ENCODE data around the gene LNX1. TPM values are rescaled to one million over a fixed set of nuclear protein-coding genes. Genes with fewer than 3 reads are reported as not detected.

Gene LNX1
- polyA plus RNA-seq, 1 of the 3 experiments (the other 2 are of a cell fraction): 0.16 TPM

DNA sequence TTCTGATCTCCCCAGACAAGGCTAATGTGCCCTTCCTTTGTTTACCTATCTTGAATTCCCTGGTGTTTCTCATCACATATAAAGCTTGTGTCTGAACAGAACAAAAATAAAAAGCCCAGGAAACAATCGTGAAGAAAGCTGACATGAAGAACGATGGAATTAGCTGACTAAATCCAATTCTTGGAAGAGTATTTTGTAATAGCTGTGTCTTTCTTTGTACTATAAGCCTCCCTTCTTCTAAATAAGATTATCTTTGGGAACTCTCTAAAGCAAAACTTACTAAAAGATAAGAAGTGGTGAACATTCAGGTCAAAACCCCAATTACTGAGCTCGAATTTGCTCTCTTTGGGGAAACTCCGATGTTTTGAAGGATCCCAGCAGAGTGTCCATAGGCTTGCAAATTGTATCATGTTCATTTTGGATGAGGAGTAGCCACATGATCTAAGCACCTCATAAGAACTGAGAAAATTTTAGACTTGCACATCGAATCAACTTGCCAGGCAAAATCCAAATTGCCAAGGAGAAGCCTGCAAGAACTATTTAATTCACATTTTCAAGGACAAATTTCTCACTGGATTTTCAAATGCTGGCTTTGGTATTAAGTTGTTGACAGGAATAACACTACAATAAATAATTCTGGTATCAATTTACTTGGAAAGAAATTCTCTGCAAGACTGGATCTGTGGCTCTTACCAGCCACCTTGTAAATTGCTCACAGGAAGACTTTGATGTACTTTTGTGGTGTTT lies 106.2 kb downstream of the LNX1 start:
- no peak for DNase-seq
- Histone ChIP-seq H3K27me3 (ENCODE audit: insufficient read depth) (no peaks in the 10 kb centered on the region), H3K4me2 (no peak overlapping the region), H3K9ac (no peak overlapping the region), H3K27ac (ENCODE audit: low read depth in 2 of 2, low read length in 1 of 2) (no peak overlapping the region), H3K4me1 (ENCODE audit: control insufficient read depth in 1 of 2, insufficient read depth in 2 of 2, low read depth in 1 of 2, low read length in 1 of 2) (peaks cover 0 to 2% of the 10 kb centered on the region in 2 experiments; a peak in 1 of 4 replicates), H3K9me2 (no peaks in the 10 kb centered on the region), H4K20me1 (ENCODE audit: insufficient read depth) (no peaks in the 10 kb centered on the region), H3K9me3 (no peaks in the 10 kb centered on the region), H3K36me3 (replicated peaks in 1 of 2; ENCODE audit: control insufficient read depth in 1 of 2, insufficient read depth in 2 of 2, low read length in 1 of 2) (no peaks in the 10 kb centered on the region), H3K79me2 (ENCODE audit: insufficient read depth) (no peaks in the 10 kb centered on the region), H2AFZ (ENCODE audit: low read depth) (no peak overlapping the region), H3F3A (replicated peaks; ENCODE audit: insufficient read depth) (peaks cover 3% of the 10 kb centered on the region), H3K4me3 (ENCODE audit: low read depth in 2 of 2, low read length in 1 of 2) (no peak overlapping the region)
- TF ChIP-seq YY1 (IDR thresholded peaks at IDR 0.05; ENCODE audit: low read depth): no peak
- no peak for TF ChIP-seq EP300 (IDR thresholded peaks at IDR 0.05; ENCODE audit: borderline replicate concordance in 1 of 2, low read depth in 1 of 2, low read length in 1 of 2)
- TF ChIP-seq GABPA (IDR thresholded peaks at IDR 0.05; ENCODE audit: low read depth): no peak
- TF ChIP-seq FOXM1 (IDR thresholded peaks at IDR 0.05; ENCODE audit: low read depth): no peak
- TF ChIP-seq, protein P1, sequence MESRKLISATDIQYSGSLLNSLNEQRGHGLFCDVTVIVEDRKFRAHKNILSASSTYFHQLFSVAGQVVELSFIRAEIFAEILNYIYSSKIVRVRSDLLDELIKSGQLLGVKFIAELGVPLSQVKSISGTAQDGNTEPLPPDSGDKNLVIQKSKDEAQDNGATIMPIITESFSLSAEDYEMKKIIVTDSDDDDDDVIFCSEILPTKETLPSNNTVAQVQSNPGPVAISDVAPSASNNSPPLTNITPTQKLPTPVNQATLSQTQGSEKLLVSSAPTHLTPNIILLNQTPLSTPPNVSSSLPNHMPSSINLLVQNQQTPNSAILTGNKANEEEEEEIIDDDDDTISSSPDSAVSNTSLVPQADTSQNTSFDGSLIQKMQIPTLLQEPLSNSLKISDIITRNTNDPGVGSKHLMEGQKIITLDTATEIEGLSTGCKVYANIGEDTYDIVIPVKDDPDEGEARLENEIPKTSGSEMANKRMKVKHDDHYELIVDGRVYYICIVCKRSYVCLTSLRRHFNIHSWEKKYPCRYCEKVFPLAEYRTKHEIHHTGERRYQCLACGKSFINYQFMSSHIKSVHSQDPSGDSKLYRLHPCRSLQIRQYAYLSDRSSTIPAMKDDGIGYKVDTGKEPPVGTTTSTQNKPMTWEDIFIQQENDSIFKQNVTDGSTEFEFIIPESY (IDR thresholded peaks at IDR 0.05; ENCODE audit: borderline replicate concordance, low read depth): no peak
- TF ChIP-seq NFIC (IDR thresholded peaks at IDR 0.05; ENCODE audit: borderline replicate concordance): no peak
- no peak for TF ChIP-seq FOXJ3 (CRISPR knock-in tag; IDR thresholded peaks at IDR 0.05)
- TF ChIP-seq EZH2phosphoT487 (IDR thresholded peaks at IDR 0.05; ENCODE audit: borderline replicate concordance, low read depth): no peak
- no peak for TF ChIP-seq RXRA (IDR thresholded peaks at IDR 0.05; ENCODE audit: borderline replicate concordance, low read depth)
- TF ChIP-seq TEAD4 (IDR thresholded peaks at IDR 0.05; ENCODE audit: borderline replicate concordance, insufficient read depth): no peak
- no peak for TF ChIP-seq JUND (IDR thresholded peaks at IDR 0.05)
- TF ChIP-seq RFX5 (IDR thresholded peaks at IDR 0.05; ENCODE audit: low read length): no peak
- no peak for TF ChIP-seq RCOR1 (IDR thresholded peaks at IDR 0.05; ENCODE audit: low read length)
- TF ChIP-seq GATA2 (CRISPR knock-in tag; IDR thresholded peaks at IDR 0.05): no peak
- no peak for TF ChIP-seq SMC3 (IDR thresholded peaks at IDR 0.05; ENCODE audit: low read depth, low read length)
- WGBS (ENCODE audit: low lambda C conversion rate): 69% methylated on average over 5 of the region's 5 CpGs
- ChIA-PET POLR2A (no interaction called here), CTCF (interaction anchor here (1.2 to 1.6 kb wide), 3 partner anchors 11 to 169 kb away, joined by 3 to 5 read pairs (median 4); no protein-coding TSS in a partner anchor)

DNA sequence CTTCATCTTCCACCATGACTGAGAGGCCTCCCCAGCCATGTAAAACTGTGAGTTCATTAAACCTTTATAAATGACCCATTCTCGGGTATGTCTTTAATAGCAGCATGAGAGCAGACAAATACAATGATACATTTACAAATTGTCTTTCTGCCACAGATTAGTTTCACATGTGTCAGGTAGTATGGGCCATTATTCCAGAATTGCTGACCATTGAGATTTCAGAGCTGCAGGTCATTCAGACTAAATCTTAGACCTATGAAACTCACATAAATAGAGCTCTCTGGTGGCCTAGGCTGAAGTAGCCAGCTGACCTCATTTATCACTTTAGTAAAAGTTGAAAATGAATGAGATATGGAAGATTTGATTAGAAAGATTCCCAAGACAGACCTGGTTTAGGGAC lies 108.0 kb downstream of the LNX1 start:
- CTCF ChIA-PET: interaction anchor here (6.6 kb wide), 1 partner anchor 8 kb away, joined by 36 read pairs; no protein-coding TSS in a partner anchor
- Histone ChIP-seq H3K79me2 (ENCODE audit: insufficient read depth) (no peaks in the 10 kb centered on the region), H3K9me3 (no peaks in the 10 kb centered on the region), H2AFZ (ENCODE audit: low read depth) (no peak overlapping the region), H3K4me2 (no peak overlapping the region), H3F3A (replicated peaks; ENCODE audit: insufficient read depth) (peaks cover 21% of the 10 kb centered on the region), H3K9ac (no peak overlapping the region), H3K36me3 (replicated peaks in 1 of 2; ENCODE audit: control insufficient read depth in 1 of 2, insufficient read depth in 2 of 2, low read length in 1 of 2) (no peaks in the 10 kb centered on the region), H3K27ac (ENCODE audit: low read depth in 2 of 2, low read length in 1 of 2) (no peak overlapping the region), H4K20me1 (ENCODE audit: insufficient read depth) (no peaks in the 10 kb centered on the region), H3K4me3 (ENCODE audit: low read depth in 2 of 2, low read length in 1 of 2) (no peak overlapping the region), H3K27me3 (ENCODE audit: insufficient read depth) (no peaks in the 10 kb centered on the region), H3K9me2 (no peaks in the 10 kb centered on the region), H3K4me1 (ENCODE audit: control insufficient read depth in 1 of 2, insufficient read depth in 2 of 2, low read depth in 1 of 2, low read length in 1 of 2) (peaks cover 0 to 4% of the 10 kb centered on the region in 2 experiments; a peak in 1 of 4 replicates)
- TF ChIP-seq RCOR1 (IDR thresholded peaks at IDR 0.05; ENCODE audit: low read length) (no peak), FOXJ3 (CRISPR knock-in tag; IDR thresholded peaks at IDR 0.05) (no peak), SMC3 (IDR thresholded peaks at IDR 0.05; ENCODE audit: low read depth, low read length) (no peak), RFX5 (IDR thresholded peaks at IDR 0.05; ENCODE audit: low read length) (no peak), TEAD4 (IDR thresholded peaks at IDR 0.05; ENCODE audit: borderline replicate concordance, insufficient read depth) (no peak), JUND (IDR thresholded peaks at IDR 0.05) (no peak), RXRA (IDR thresholded peaks at IDR 0.05; ENCODE audit: borderline replicate concordance, low read depth) (no peak), NRF1 (IDR thresholded peaks at IDR 0.05; ENCODE audit: low read depth, low read length) (no peak), MXI1 (IDR thresholded peaks at IDR 0.05; ENCODE audit: low read depth, low read length) (no peak), NFIC (IDR thresholded peaks at IDR 0.05; ENCODE audit: borderline replicate concordance) (no peak)
- TF ChIP-seq, protein P2, sequence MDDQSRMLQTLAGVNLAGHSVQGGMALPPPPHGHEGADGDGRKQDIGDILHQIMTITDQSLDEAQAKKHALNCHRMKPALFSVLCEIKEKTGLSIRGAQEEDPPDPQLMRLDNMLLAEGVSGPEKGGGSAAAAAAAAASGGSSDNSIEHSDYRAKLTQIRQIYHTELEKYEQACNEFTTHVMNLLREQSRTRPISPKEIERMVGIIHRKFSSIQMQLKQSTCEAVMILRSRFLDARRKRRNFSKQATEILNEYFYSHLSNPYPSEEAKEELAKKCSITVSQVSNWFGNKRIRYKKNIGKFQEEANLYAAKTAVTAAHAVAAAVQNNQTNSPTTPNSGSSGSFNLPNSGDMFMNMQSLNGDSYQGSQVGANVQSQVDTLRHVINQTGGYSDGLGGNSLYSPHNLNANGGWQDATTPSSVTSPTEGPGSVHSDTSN (IDR thresholded peaks at IDR 0.05): no peak
- TF ChIP-seq, protein P3, sequence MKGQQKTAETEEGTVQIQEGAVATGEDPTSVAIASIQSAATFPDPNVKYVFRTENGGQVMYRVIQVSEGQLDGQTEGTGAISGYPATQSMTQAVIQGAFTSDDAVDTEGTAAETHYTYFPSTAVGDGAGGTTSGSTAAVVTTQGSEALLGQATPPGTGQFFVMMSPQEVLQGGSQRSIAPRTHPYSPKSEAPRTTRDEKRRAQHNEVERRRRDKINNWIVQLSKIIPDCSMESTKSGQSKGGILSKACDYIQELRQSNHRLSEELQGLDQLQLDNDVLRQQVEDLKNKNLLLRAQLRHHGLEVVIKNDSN (IDR thresholded peaks at IDR 0.05; ENCODE audit: borderline replicate concordance, low read depth): no peak
- POLR2A ChIA-PET: no interaction called here
- 81% methylated on average over 1 of the region's 1 CpG for WGBS (ENCODE audit: low lambda C conversion rate)
- DNase-seq: no peak

Data from SK-N-SH (cell line).